HCT116 (cell line): ENCODE data around the gene GPI. TPM values are rescaled to one million over a fixed set of nuclear protein-coding genes. Genes with fewer than 3 reads are reported as not detected.

ENCODE experiments used
- ATAC-seq: fragments of 200-7000 bp; cut with Tn5 transposase; 2 replicates; pipeline ENCODE4 v1.9.1; 2020; ENCODE audit warnings: mild to moderate bottlenecking, moderate library complexity
- BruUV-seq: library from RNA; stranded (reverse); fragments of 400-500 nt; replicated peaks from 2 replicates; lab custom pipeline; 2021; lab: Mats Ljungman, UMichigan
- CTCF ChIA-PET: fragments of 300-600 bp; sonication (Branson Sonifier 250); formaldehyde crosslinking; loops from one replicate; lab custom pipeline; 2021; ENCODE audit warnings: antibody characterized with exemption; lab: Charles Lee
- POLR2A ChIA-PET: fragments of 300-600, 350-600 bp; sonication (Branson Sonifier 250); formaldehyde crosslinking; loops from one replicate; lab custom pipeline; 2021; ENCODE audit warnings: antibody characterized with exemption; lab: Charles Lee
- RAD21 ChIA-PET, 2 experiments: fragments of 300-600 bp; sonication (Branson Sonifier 250); formaldehyde crosslinking; loops; one replicate each; lab custom pipeline; 2023; ENCODE audit warnings: low total read pairs in 2 of 2; ENCODE audit not compliant: uncharacterized antibody in 2 of 2, unreplicated experiment in 2 of 2, low non-redundant PET in 1 of 2; lab: Charles Lee
- DNase-seq: peaks from one replicate; pipeline ENCODE4 v3.0.0-alpha.2; 2010; ENCODE audit warnings: low read depth, low spot score
- H2AFZ ChIP-seq: fragments of 200-600 bp; shearing (Covaris generic), sonication (generic); 2 replicates; pipeline ENCODE4 v1.6.1; 2017; ENCODE audit warnings: low read depth, mixed run types, mixed read lengths, antibody characterized with exemption, low read length; ENCODE audit not compliant: poor library complexity, severe bottlenecking
- H3K27ac ChIP-seq: 2 replicates; pipeline ENCODE4 v1.5.1; 2012; ENCODE audit warnings: low read depth, low read length
- H3K27me3 ChIP-seq: fragments of 200-600 bp; sonication (generic); 2 replicates; pipeline ENCODE4 v1.6.1; 2016; ENCODE audit warnings: mixed run types, low read length, mixed read lengths; ENCODE audit not compliant: insufficient read depth
- H3K36me3 ChIP-seq, 2 experiments: fragments of 200-500 bp in 1 of 2; fragments of 200-600 bp in 1 of 2; sonication (Bioruptor generic) in 1 of 2; sonication (generic) in 1 of 2; 2 replicates each; pipeline versions ENCODE4 v1.5.1 to v1.6.1; 2014 to 2016; ENCODE audit warnings: low read length in 2 of 2, inconsistent platforms in 1 of 2, mixed read lengths in 1 of 2, mixed run types in 1 of 2; ENCODE audit not compliant: insufficient read depth in 2 of 2, control insufficient read depth in 1 of 2
- H3K4me1 ChIP-seq, 2 experiments: fragments of 200-600 bp in 1 of 2; sonication (generic) in 1 of 2; 2 replicates each; pipeline versions ENCODE4 v1.5.1 to v1.6.1; 2012 to 2017; ENCODE audit warnings: low read length in 2 of 2, inconsistent platforms in 1 of 2, mild to moderate bottlenecking in 1 of 2, mixed read lengths in 1 of 2, mixed run types in 1 of 2, moderate library complexity in 1 of 2; ENCODE audit not compliant: insufficient read depth in 2 of 2, control insufficient read depth in 1 of 2
- H3K4me2 ChIP-seq: fragments of 200-600 bp; sonication (generic); 2 replicates; pipeline ENCODE4 v1.6.1; 2017; ENCODE audit warnings: mixed run types, low read length, mixed read lengths
- H3K4me3 ChIP-seq, 2 experiments: fragments of 200-600 bp in 1 of 2; sonication (generic) in 1 of 2; replicated peaks in 1 of 2; 2 replicates each; pipeline ENCODE4 v1.5.1; 2011 to 2016; ENCODE audit warnings: low read length in 2 of 2, control low read depth in 1 of 2, low read depth in 1 of 2, mild to moderate bottlenecking in 1 of 2, mixed read lengths in 1 of 2, mixed run types in 1 of 2
- H3K79me2 ChIP-seq: fragments of 200-600 bp; sonication (generic); 2 replicates; pipeline ENCODE4 v1.6.1; 2017; ENCODE audit warnings: mild to moderate bottlenecking, mixed run types, low read length, moderate library complexity, mixed read lengths; ENCODE audit not compliant: insufficient read depth
- H3K9ac ChIP-seq: fragments of 200-600 bp; sonication (generic); 2 replicates; pipeline ENCODE4 v1.6.1; 2016; ENCODE audit warnings: low read length, mixed read lengths
- H3K9me2 ChIP-seq: fragments of 200-600 bp; sonication (generic), shearing (Covaris generic); 2 replicates; pipeline ENCODE4 v1.6.1; 2017; ENCODE audit warnings: mixed run types, mild to moderate bottlenecking, moderate library complexity; ENCODE audit not compliant: insufficient read depth
- H3K9me3 ChIP-seq, 2 experiments: fragments of 200-500 bp in 1 of 2; fragments of 200-600 bp in 1 of 2; sonication (Bioruptor generic) in 1 of 2; sonication (generic) in 1 of 2; 2 replicates each; pipeline ENCODE4 v1.6.1; 2014 to 2017; ENCODE audit warnings: low read length in 2 of 2, mixed read lengths in 2 of 2, inconsistent platforms in 1 of 2, low read depth in 1 of 2, mild to moderate bottlenecking in 1 of 2, mixed run types in 1 of 2, moderate library complexity in 1 of 2; ENCODE audit not compliant: control insufficient read depth in 1 of 2, insufficient read depth in 1 of 2
- H4K20me1 ChIP-seq: fragments of 200-600 bp; sonication (generic), shearing (Covaris generic); 2 replicates; pipeline ENCODE4 v1.6.1; 2017; ENCODE audit warnings: mixed run types, mild to moderate bottlenecking, moderate library complexity; ENCODE audit not compliant: insufficient read depth
- ATF3 ChIP-seq: IDR thresholded peaks from 2 replicates; pipeline ENCODE4 v1.6.1; 2012
- CBX3 ChIP-seq: IDR thresholded peaks from 2 replicates; pipeline ENCODE4 v1.6.1; 2012; ENCODE audit warnings: low read depth
- ELF1 ChIP-seq: IDR thresholded peaks from 2 replicates; pipeline ENCODE4 v1.6.1; 2012; ENCODE audit warnings: low read depth, borderline replicate concordance
- EZH2phosphoT487 ChIP-seq: fragments of 200-600 bp; IDR thresholded peaks from 2 replicates; pipeline ENCODE4 v1.6.1; 2018; ENCODE audit warnings: antibody characterized with exemption, borderline replicate concordance
- FOSL1 ChIP-seq: IDR thresholded peaks from 2 replicates; pipeline ENCODE4 v1.6.1; 2012; ENCODE audit warnings: low read depth
- SP1 ChIP-seq: IDR thresholded peaks from 2 replicates; pipeline ENCODE4 v1.6.1; 2012; ENCODE audit warnings: low read depth
- YY1 ChIP-seq: IDR thresholded peaks from 2 replicates; pipeline ENCODE4 v1.6.1; 2011; ENCODE audit warnings: low read length, low read depth, moderate library complexity, mild to moderate bottlenecking; ENCODE audit not compliant: insufficient replicate concordance; ENCODE audit errors: extremely low read depth
- intact Hi-C: fragments of 100-400 bp; cut with micrococcal nuclease; formaldehyde crosslinking; loops from 2 replicates; pipeline ENCODE4 v1.10.0; 2022
- total RNA-seq: library from RNA; stranded (reverse); gene quantifications from one replicate; pipeline ENCODE4 v1.2.1, GENCODE V29; 2021; ENCODE audit not compliant: unreplicated experiment
- TF ChIP-seq, protein P1 (sequence below): IDR thresholded peaks from 2 replicates; pipeline ENCODE4 v1.6.1; 2011; ENCODE audit warnings: mild to moderate bottlenecking, low read length, moderate library complexity; ENCODE audit not compliant: insufficient replicate concordance; ENCODE audit errors: extremely low read depth
- TF ChIP-seq, protein P2 (sequence below): IDR thresholded peaks from 2 replicates; pipeline ENCODE4 v1.6.1; 2012

GPI gene
- total RNA-seq, 1 experiment from 2014 or later: 787 TPM

GRCh38 chr19:34418300-34418699, 53.3 kb downstream of the GPI start:
- TF ChIP-seq, protein P1, sequence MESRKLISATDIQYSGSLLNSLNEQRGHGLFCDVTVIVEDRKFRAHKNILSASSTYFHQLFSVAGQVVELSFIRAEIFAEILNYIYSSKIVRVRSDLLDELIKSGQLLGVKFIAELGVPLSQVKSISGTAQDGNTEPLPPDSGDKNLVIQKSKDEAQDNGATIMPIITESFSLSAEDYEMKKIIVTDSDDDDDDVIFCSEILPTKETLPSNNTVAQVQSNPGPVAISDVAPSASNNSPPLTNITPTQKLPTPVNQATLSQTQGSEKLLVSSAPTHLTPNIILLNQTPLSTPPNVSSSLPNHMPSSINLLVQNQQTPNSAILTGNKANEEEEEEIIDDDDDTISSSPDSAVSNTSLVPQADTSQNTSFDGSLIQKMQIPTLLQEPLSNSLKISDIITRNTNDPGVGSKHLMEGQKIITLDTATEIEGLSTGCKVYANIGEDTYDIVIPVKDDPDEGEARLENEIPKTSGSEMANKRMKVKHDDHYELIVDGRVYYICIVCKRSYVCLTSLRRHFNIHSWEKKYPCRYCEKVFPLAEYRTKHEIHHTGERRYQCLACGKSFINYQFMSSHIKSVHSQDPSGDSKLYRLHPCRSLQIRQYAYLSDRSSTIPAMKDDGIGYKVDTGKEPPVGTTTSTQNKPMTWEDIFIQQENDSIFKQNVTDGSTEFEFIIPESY: no peak
- TF ChIP-seq CBX3 (no peak), YY1 (no peak), ELF1 (no peak), EZH2phosphoT487 (no peak), ATF3 (no peak), SP1 (no peak), FOSL1 (no peak)
- TF ChIP-seq, protein P2, sequence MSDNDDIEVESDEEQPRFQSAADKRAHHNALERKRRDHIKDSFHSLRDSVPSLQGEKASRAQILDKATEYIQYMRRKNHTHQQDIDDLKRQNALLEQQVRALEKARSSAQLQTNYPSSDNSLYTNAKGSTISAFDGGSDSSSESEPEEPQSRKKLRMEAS: no peak
- TF ChIP-seq, all 23 proteins: peak for 0
- RAD21 ChIA-PET: no interaction called here
- Histone ChIP-seq H3K4me2 (no peak overlapping the region), H3K9me2 (no peaks in the 10 kb centered on the region), H3K36me3 (peaks cover 30 to 32% of the 10 kb centered on the region in 2 experiments), H4K20me1 (no peaks in the 10 kb centered on the region), H2AFZ (no peak overlapping the region), H3K4me1 (no peaks in the 10 kb centered on the region), H3K9me3 (no peaks in the 10 kb centered on the region), H3K27me3 (no peaks in the 10 kb centered on the region), H3K9ac (no peak overlapping the region), H3K79me2 (peaks cover 44% of the 10 kb centered on the region), H3K4me3 (no peak overlapping the region), H3K27ac (no peak overlapping the region)
- no peak for ATAC-seq
- intact Hi-C loops: no loop called here
- CTCF ChIA-PET: no interaction called here
- POLR2A ChIA-PET: no interaction called here
- no peak for DNase-seq
- BruUV-seq: no TSS peak
